H1 (cell line): ENCODE data around the gene TMEM260. TPM values are rescaled to one million over a fixed set of nuclear protein-coding genes. Genes with fewer than 3 reads are reported as not detected.

Experiments
- CHD1 ChIP-seq: IDR thresholded peaks from 2 replicates; pipeline ENCODE4 v1.6.1; 2012; ENCODE audit warnings: low read depth, low read length, improper control_type of control experiment
- SIRT6 ChIP-seq: IDR thresholded peaks from one replicate; pipeline ENCODE4 v1.7.1; 2012; ENCODE audit warnings: low read length, inconsistent platforms
- polyA plus RNA-seq, 7 experiments: library from polyadenylated mRNA; depleted of rRNA in 3 of 7; stranded (reverse) in 5 of 7; unstranded in 2 of 7; fragments of >200 nt in 5 of 7; fragments of 200-250 nt in 2 of 7; gene quantifications; 1 replicate in 5 of 7; 2 replicates in 1 of 7; 4 replicates in 1 of 7; pipeline versions ENCODE4 v1.2.1 to v1.2.3, GENCODE V29; 2011 to 2013; ENCODE audit warnings: missing spikeins in 2 of 7, mixed read lengths in 2 of 7
- total RNA-seq: library from RNA; stranded (reverse); fragmentation: NEBNext Ultra II Directional; extraction: Animal tissue kit (Norgen Biotek cat#: 25700); gene quantifications from 2 replicates; pipeline ENCODE4 v1.2.1, GENCODE V29; 2021

The TMEM260 gene
- total and polyA plus RNA-seq, 2 of the 8 experiments (the other 6 are each of a cell fraction or from before 2014, with no cell fraction given) = 14.4 to 15.2 TPM

GRCh38 chr14:56549721-56550120 lies 29.9 kb upstream of the TMEM260 start (continued):
- TF ChIP-seq CHD1 (no peak), SIRT6 (no peak)
